GM18909 (cell line): ENCODE measurements around the gene LCN2.
"Not testable (repeated sequence)": the region's sequence is repeated elsewhere in the genome, so short reads cannot be mapped to it uniquely, and the experiment has no call there.

Source experiments
- ATAC-seq: cut with Tn5 transposase; IDR thresholded peaks from one replicate; pipeline ENCODE4 v1.9.1; 2021; ENCODE audit warnings: mild to moderate bottlenecking; ENCODE audit not compliant: unreplicated experiment, poor library complexity

LCN2 gene

DNA sequence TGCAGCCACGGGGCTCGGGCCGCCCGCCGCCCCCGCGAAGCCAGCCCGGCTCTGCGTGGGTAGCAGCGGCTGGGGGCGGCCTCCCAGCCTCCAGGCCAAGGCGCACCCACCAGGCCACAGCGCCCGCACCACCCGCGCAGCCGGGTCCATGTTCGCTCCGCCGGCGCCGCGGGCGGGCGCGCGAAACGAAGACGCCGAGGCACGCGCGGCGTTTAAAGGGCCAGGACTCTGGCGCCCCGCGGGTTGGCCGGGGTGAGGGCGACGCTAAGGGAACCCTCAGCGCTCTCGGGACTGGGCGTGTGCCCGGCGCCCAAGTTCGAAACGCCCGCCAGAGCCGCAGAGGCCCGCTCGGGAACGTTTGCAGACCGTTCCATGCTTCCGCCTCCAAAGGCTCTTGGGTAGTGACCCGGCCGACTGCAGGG, 21.7 kb upstream of the LCN2 start, which contains the start of gene PTGES2:
TSS of gene PTGES2 (minus strand) at position 162 of the 422 bp plus-strand sequence. CDS start at position 150, 12 bp downstream.
- ATAC-seq: peak; percentile 67

GRCh38 chr9:128127990-128128835, 21.0 kb upstream of the LCN2 start:
- peak; percentile 65 for ATAC-seq

DNA sequence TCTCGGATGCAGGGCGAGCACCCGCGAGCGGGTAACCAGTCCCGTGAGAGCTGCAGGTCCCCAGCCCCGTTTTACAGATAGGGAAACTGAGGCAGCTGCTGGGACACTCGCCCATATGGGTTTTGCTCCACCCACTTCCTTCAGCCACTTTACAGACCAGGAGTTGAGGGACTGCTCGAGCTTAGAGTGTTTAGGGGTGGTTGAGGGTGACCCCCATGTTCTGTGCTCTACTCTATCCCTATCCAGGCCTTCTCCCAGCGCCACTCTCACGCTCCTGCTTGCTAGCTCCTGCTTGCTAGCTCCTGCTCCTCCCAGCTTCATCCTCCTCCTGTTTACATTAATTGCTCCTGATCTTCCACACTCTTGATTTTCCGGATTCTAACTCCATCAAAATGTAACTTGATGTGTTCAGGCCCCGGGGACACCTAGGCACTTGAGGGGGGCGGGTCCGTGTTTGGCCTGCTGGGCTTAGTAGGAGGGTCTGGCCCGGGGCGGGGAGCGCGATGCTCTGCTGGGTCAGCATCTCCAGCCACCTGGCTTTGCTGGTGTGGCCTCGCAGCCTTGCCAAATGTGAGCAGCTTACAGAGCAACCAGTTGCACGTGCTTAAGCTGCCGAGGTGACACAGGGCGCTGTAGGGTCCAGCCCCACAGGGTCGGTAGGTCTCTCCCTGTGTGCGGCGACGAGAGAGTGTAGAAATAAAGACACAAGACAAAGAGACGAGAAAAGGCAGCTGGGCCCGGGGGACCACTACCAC, 20.2 kb upstream of the LCN2 start:
- no peak for ATAC-seq

DNA sequence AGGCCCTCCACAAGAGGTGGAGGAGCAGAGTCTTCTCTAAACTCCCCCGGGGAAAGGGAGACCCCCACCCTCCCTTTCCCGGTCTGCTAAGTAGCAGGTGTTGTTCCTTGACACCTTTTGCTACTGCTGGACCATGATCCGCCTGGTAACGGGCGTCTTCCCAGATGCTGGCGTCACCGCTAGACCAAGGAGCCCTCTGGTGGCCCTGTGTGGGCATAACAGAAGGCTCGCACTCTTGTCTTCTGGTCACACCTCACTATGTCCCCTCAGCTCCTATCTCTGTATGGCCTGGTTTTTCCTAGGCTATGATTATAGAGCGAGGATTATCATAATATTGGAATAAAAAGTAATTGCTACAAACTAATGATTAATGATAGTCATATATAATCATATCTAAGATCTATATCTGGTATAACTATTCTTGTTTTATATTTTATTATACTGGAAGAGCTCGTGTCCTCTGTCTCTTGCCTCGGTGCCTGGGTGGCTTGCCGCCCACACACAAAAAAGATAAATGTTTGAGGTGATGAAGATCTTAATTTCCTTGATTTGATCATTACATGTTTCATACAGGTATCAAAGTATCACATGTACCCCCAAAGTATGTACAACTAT, 19.2 kb upstream of the LCN2 start:
- not testable (repeated sequence) for ATAC-seq

GRCh38 chr9:128130651-128131050, 18.6 kb upstream of the LCN2 start:
- not testable (repeated sequence) for ATAC-seq

DNA sequence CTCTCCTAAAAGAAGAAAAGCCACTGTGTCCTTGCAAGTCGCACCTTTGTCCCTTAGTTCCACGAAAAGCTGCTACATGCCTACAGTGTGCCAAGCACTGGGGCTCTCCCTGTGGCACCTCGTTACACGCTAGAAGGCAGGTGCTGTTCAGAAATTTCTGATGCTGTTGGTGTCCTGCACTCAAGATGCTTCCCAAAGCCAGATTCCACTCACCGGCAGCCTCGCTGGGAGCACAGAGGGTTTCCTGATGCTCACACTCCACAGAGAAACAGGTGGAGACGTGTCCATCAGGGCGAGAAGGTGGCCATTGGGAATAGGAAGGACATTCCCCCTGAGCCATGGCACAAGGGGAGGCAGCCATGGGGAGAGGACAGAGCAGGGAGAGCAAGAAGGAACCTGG, 17.9 kb upstream of the LCN2 start:
- ATAC-seq: not testable (repeated sequence)

DNA sequence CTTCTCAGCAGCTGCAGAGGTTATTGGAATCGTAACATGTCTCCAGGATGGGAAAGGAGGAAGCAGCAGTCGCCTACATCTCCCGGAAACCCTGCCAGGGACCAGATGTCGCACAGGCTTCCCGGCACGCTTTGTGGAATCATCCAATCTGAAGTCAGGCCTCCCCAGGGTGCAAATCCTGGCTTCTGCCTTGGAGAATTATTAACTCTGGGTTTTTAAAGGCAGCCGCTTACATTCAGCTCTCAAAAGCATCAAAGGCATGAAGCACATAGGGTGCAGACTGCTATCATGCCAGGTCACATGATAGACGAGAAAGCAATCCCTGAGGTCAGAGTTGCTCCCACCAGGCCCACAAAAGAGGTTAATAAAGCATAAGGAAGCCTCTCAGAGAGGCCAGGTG, 17.1 kb upstream of the LCN2 start:
- not testable (repeated sequence) for ATAC-seq

DNA sequence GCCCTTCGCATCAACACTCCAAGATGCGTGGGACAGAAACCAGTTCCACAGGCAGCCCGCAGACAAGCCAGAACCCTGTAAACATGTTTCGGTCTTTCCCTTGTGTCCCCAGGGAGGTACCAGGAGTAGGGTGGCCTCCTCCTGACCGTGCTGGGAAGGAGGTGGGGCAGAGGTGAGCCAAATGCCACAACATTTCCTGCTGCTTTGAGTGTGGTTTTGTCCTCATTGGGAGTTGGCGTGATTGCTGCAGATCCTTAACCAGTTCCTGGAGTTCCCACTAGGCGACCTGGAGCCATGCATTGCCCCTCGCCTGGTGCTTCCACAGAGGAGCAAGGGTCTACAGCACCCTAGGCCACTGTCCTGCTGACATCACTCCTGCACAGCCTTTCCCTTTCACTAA, 13.7 kb upstream of the LCN2 start:
- not testable (repeated sequence) for ATAC-seq

DNA sequence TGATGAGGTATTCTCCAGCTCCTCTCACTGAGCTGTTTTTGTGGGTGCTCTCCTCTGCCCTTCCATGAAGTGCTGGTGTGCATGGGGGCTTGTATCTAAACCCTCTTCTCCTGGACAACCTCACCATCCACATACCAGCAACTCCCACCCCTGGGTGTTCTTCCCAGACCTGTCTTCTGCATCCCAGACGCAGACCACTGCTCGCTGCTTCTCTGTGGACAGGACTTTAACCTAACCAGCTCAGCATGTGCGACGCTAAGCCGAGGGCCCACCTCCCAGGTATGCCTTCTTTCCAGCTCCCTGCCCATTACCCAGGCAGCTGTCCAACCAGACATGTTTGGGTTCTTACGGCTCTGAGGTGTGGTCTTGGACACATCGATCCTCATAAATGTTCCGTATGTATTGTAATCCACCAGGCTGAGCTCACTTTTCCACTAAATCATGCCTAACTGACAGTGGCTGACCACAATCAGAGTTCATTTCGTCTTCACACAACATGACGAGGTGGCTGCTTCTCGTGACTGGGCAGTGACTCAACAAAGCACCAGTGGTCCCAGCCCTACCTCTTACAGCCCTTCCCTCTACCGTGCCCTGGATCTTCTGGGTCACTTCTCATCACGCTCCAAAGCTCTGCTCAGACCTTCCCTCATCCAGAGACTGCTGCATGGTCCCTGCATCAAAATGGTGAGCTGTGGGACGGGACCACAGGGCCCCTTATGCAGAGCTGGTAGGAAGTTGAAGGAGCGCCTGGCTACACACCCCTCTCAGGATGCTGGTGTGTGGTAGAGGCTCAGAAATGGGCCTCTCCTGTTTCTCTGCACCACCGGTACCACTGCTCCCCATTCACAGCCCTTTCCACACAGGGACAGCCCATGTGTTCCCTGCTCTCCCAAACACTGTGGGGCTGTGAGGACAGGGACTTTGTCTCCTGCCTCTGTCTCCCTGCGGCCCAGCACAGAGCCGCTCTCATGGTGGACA, 12.1 kb upstream of the LCN2 start:
- no peak for ATAC-seq

DNA sequence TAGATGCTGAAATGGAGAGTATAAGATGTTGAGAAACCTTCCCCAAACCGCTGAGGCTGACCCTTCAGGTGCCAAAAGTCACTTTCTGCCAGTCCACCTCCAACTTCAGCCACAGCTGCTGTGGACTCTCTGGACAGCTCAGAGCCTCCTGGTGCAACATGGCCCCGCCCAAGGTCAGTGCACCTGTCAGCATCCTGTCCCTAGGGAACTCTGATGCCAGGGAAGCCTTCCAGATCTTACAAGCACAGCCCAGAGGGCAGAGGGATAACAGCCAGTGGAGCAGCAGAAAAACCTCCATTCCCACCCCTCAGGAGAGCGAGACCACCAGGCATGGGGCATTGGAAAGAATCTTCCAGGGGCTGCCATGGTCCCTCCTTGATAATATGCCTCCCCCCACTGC, 11.3 kb upstream of the LCN2 start:
- ATAC-seq: no peak

- ATAC-seq: no peak
Measured at GRCh38 chr9:128139621-128140020, 9.6 kb upstream of the LCN2 start.

DNA sequence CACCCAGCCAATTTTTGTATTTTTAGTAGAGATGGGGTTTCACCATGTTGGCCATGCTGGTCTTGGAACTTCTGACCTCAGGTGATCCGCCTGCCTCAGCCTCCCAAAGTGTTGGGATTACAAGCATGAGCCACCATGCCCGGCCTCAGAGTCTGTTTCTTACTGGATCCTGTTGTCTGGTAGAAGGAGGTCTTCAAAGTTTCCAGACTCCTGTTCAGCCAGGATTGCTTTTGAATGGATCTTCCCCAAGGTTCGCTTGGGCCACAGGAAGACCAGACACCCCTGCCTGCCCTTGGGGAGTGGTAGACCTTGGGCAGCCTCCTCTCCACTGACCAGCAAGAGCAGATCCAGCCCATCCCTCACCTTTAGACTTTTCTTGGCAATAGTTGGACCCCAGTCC, 7.6 kb upstream of the LCN2 start:
- ATAC-seq: no peak

DNA sequence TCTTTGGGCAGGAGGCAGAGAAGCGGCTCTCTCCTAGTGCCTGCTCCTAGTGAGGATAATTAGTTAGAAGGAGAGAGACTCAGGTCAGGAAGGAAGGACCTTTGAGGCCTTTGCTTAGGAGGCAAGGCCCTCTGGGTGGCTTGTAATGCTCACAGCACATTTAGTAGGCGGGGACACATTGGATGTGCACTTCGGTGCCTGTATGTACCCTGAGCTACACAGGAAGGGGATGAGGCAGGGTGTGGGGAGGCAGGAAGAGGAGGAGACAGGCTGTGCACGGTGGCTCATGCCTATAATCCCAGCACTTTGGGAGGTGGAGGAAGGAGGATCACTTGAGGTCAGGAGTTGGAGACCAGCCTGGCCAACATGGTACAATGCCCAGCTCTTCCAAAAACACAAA, 7.2 kb upstream of the LCN2 start:
- no peak for ATAC-seq

GRCh38 chr9:128142596-128142995, 6.7 kb upstream of the LCN2 start:
- no peak for ATAC-seq

- no peak for ATAC-seq
Measured at GRCh38 chr9:128143525-128144238, 5.6 kb upstream of the LCN2 start.

DNA sequence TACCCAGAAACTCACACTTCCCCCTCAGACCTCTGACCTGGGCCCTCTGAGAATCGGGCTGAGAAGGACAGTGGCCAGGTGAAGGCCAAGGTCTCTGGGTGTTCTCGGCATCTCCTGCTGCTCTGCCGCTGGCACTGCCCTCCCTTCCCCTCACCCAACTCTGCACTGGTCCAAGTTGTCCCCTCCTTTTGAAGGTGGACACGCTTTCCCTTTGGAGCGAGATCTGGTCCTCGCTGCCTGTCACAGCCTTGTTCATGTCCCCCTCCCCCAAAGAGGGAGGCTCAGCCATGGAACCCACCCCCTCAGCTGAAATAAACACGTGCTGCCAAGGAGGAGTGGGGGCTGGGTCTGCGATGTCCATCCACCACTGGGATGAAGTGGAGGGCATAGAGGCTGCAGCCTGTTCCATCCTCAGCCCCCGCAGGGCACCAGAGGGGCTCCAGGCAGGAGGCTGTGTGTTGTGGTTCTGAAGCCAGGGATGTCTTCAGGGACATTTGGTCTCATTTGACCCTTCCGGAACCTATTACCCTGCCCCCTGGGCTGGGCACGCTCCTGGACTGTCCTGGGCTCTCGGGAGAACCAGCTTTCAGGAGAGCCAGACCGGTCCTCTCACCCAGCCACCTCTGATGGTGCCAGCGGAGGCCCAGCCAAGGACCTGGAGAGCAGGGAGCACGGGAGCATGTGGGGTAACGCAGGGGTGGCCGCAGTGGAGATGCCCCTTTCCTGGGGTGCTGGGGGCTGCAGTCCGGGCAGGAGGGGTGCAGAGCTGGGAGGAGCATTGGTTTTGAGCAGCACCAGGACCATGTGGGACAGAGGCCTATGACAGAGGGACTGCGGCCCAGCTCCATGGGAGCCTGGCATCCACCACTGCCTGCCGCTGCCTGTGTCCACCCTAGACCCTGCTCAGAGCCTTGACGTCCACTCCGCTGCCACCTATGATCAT, 4.7 kb upstream of the LCN2 start:
- no peak for ATAC-seq

DNA sequence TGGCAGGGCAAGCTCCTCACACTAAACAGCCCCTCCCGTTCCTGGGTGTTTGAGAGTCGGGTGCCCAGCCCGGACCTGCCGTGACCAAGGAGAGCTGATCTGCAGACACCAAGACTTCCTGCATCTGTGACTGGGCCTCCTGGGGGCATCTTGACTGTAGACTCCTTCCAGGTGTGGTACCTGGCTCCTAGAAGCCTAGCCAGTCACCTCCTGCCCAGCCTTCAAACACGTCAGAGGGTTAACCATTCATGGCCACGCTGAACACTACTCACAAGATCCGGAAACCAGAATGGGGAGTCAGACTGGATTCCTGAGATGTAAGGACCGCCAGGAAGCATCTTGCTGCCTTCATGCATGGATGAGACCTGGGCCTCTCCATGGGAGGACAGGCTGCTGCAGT, 3.7 kb upstream of the LCN2 start:
- ATAC-seq: no peak

DNA sequence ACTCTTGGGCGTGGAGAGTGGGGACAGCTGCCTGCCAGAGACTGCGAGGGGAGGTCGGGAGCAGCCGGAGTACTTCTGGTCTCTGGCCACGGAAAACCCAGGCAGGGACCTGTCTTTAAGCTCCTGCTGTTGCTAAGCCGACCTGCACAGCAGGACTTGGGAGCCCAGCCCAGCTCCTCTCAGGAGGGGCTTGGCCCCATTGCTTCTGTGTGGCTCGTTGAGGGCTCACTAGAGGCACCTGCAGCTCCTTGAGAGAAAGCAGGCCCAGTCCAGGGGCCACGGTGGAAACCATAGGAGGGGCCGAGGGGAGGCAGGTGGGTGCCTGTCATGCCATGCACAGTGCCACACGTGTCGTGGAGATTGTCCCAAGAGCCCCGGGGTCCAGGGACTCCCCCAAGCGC, 3.3 kb upstream of the LCN2 start:
- ATAC-seq: no peak
